Transverse colon (tissue), 4 donors: ENCODE measurements around the gene RALGPS1. TPM values are rescaled to one million over a fixed set of nuclear protein-coding genes. Genes with fewer than 3 reads are reported as not detected.

Source experiments
- DNase-seq: peaks from one replicate; pipeline ENCODE4 v3.0.0-alpha.2; 2019
- H3K27ac ChIP-seq, 4 donors: fragments of 200-600 bp; sonication (generic); 2 replicates each; pipeline ENCODE4 v1.5.1; 2016 to 2018; ENCODE audit warnings: inconsistent platforms in 4 of 4
- H3K27me3 ChIP-seq: fragments of 200-600 bp; sonication (generic); 2 replicates; pipeline ENCODE4 v1.5.1; 2017; ENCODE audit warnings: inconsistent platforms
- H3K36me3 ChIP-seq, 4 donors: fragments of 200-600 bp; sonication (generic); 2 replicates each; pipeline ENCODE4 v1.5.1; 2017 to 2019; ENCODE audit warnings: inconsistent platforms in 4 of 4
- H3K4me1 ChIP-seq, 4 donors: fragments of 200-600 bp; sonication (generic); 2 replicates each; pipeline ENCODE4 v1.5.1; 2017 to 2020; ENCODE audit warnings: inconsistent platforms in 4 of 4
- H3K4me3 ChIP-seq, 4 donors: fragments of 200-600 bp; sonication (generic); 1 replicate in 1 of 4; 2 replicates in 3 of 4; pipeline versions ENCODE4 v1.5.1 to v1.6.1; 2017 to 2019; ENCODE audit warnings: inconsistent platforms in 4 of 4
- H3K9me3 ChIP-seq, 2 donors: fragments of 200-600 bp; sonication (generic); 2 replicates each; pipeline ENCODE4 v1.5.1; 2017 to 2019; ENCODE audit warnings: inconsistent platforms in 2 of 2
- CTCF ChIP-seq, 5 experiments: fragments of 200-600 bp in 3 of 5; fragments of 450-650 bp in 2 of 5; sonication (generic) in 3 of 5; IDR thresholded peaks; 1 replicate in 2 of 5; 2 replicates in 3 of 5; pipeline ENCODE4 v1.5.1; 2016 to 2017; ENCODE audit warnings: antibody characterized with exemption in 5 of 5, inconsistent platforms in 3 of 5, mild to moderate bottlenecking in 2 of 5, moderate library complexity in 1 of 5
- EP300 ChIP-seq: sonication (generic); formaldehyde crosslinking; IDR thresholded peaks from one replicate; pipeline ENCODE4 v1.6.1; 2017; ENCODE audit warnings: antibody characterized with exemption, low read depth
- POLR2A ChIP-seq: fragments of 450-650 bp; IDR thresholded peaks from one replicate; pipeline ENCODE4 v1.6.1; 2016; ENCODE audit warnings: antibody characterized with exemption, mild to moderate bottlenecking, moderate library complexity
- POLR2AphosphoS5 ChIP-seq, 3 donors: sonication (generic); formaldehyde crosslinking; IDR thresholded peaks; one replicate each; pipeline ENCODE4 v1.6.1; 2016; ENCODE audit warnings: antibody characterized with exemption in 3 of 3
- WGBS, 2 donors: methylation state at CpG; one replicate each; pipeline ENCODE4 v1.1.5; 2018; ENCODE audit warnings: low coverage in 1 of 2; 5-methylcytosine and 5-hydroxymethylcytosine counted together
- in situ Hi-C, 4 donors: fragments of 200-750 bp; cut with MboI; loops; one replicate each; pipeline versions ENCODE4 v1.15.0 to v1.15.1; 2017; ENCODE audit warnings: low sequenced_read_pairs in 3 of 4, low pct_ligation_motif_present in 1 of 4, low pct_unique_long_range_greater_than_20kb in 1 of 4
- intact Hi-C: fragments of 100-400 bp; cut with DNase I; formaldehyde crosslinking; loops from one replicate; pipeline ENCODE4 v1.15.1; 2023; ENCODE audit warnings: low total_unique reads
- total RNA-seq, 4 donors: library from RNA; depleted of rRNA; stranded (reverse); fragments of >200 nt; gene quantifications; one replicate each; pipeline ENCODE4 v1.1.0, GENCODE V29; 2016

Gene RALGPS1
- total RNA-seq, 4 donors from 2014 or later: 46.0 to 119 (median 87.6) TPM

- 81 to 86% methylated on average over 1 to 10 of the region's 10 CpGs for WGBS, 2 donors
- in situ Hi-C loops (loop anchor here in 1 of 4 donors (5.0 kb wide), 1 partner anchor 263 kb away; no protein-coding TSS in a partner anchor), intact Hi-C loops (no loop called here)
- no peaks in the 10 kb centered on the region for H3K36me3 ChIP-seq
- H3K4me3 ChIP-seq: no peak overlapping the region
- no peaks in the 10 kb centered on the region for H3K27me3 ChIP-seq
- H3K9me3 ChIP-seq: no peaks in the 10 kb centered on the region
- no peak overlapping the region for H3K27ac ChIP-seq
- no peak for TF ChIP-seq EP300
- no peak for TF ChIP-seq CTCF (IDR thresholded peaks at IDR 0.05)
- TF ChIP-seq POLR2AphosphoS5 (IDR thresholded peaks at IDR 0.05): no peak
- no peak for TF ChIP-seq POLR2A
- no peak for DNase-seq
- H3K4me1 ChIP-seq: peaks cover 12 to 22% (median 15%) of the 10 kb centered on the region in 4 donors
Measured at GRCh38 chr9:127200106-127200862, 285.7 kb downstream of the RALGPS1 start.

- DNase-seq: no peak
- intact Hi-C loops: no loop called here
- H3K27ac ChIP-seq: no peak overlapping the region
- no peaks in the 10 kb centered on the region for H3K36me3 ChIP-seq
- TF ChIP-seq EP300 (no peak), CTCF (IDR thresholded peaks at IDR 0.05) (no peak), POLR2AphosphoS5 (IDR thresholded peaks at IDR 0.05) (no peak)
- H3K4me3 ChIP-seq: no peak overlapping the region
- peaks cover 12 to 22% (median 15%) of the 10 kb centered on the region in 4 donors for H3K4me1 ChIP-seq
- no peaks in the 10 kb centered on the region for H3K9me3 ChIP-seq
- H3K27me3 ChIP-seq: no peaks in the 10 kb centered on the region
- in situ Hi-C loops: loop anchor here in 1 of 4 donors (5.0 kb wide), 1 partner anchor 264 kb away; no protein-coding TSS in a partner anchor
- WGBS, 2 donors: 97% methylated on average over 6 of the region's 6 CpGs; no CpG with 5 or more reads in 1 of the 2 donors
Measured at GRCh38 chr9:127201071-127201541, 286.5 kb downstream of the RALGPS1 start.

GRCh38 chr9:127201731-127202130 lies 287.1 kb downstream of the RALGPS1 start:
- DNase-seq: no peak
- TF ChIP-seq CTCF (IDR thresholded peaks at IDR 0.05): no peak
- no peak for TF ChIP-seq POLR2A
- no peak for TF ChIP-seq POLR2AphosphoS5 (IDR thresholded peaks at IDR 0.05)
- no peak for TF ChIP-seq EP300
- intact Hi-C loops (no loop called here), in situ Hi-C loops (loop anchor here in 1 of 4 donors (5.0 kb wide), 1 partner anchor 264 kb away; no protein-coding TSS in a partner anchor)
- H3K27me3 ChIP-seq: no peaks in the 10 kb centered on the region
- H3K9me3 ChIP-seq: no peaks in the 10 kb centered on the region
- peaks cover 12 to 22% (median 15%) of the 10 kb centered on the region in 4 donors for H3K4me1 ChIP-seq
- no peaks in the 10 kb centered on the region for H3K36me3 ChIP-seq
- H3K27ac ChIP-seq: no peak overlapping the region
- WGBS, 2 donors: 98 to 100% methylated on average over 1 to 11 of the region's 11 CpGs
- H3K4me3 ChIP-seq: no peak overlapping the region

GRCh38 chr9:127202461-127203169 lies 288.0 kb downstream of the RALGPS1 start:
- in situ Hi-C loops: loop anchor here in 1 of 4 donors (5.0 kb wide), 1 partner anchor 265 kb away; no protein-coding TSS in a partner anchor
- DNase-seq: no peak
- H3K27me3 ChIP-seq: no peaks in the 10 kb centered on the region
- H3K4me3 ChIP-seq: no peak overlapping the region
- peaks cover 12 to 19% (median 15%) of the 10 kb centered on the region in 4 donors for H3K4me1 ChIP-seq
- H3K36me3 ChIP-seq: no peaks in the 10 kb centered on the region
- no peaks in the 10 kb centered on the region for H3K9me3 ChIP-seq
- intact Hi-C loops: no loop called here
- TF ChIP-seq CTCF (IDR thresholded peaks at IDR 0.05) (no peak), POLR2A (no peak), EP300 (no peak), POLR2AphosphoS5 (IDR thresholded peaks at IDR 0.05) (no peak)
- no peak overlapping the region for H3K27ac ChIP-seq
- 67 to 83% methylated on average over 1 to 11 of the region's 11 CpGs for WGBS, 2 donors
